NB4 (cell line): Measurements from ENCODE around the gene FBXL17.

Source experiments
- DNase-seq: peaks from one replicate; pipeline ENCODE4 v3.0.0; 2010; ENCODE audit warnings: low read depth
- H3K4me3 ChIP-seq: one replicate; pipeline ENCODE4 v1.5.1; 2011; ENCODE audit warnings: mild to moderate bottlenecking, low read depth, low read length, moderate library complexity
- MYC ChIP-seq: IDR thresholded peaks from 2 replicates; pipeline ENCODE4 v1.6.1; 2011; ENCODE audit warnings: low read depth, low read length
- POLR2A ChIP-seq: IDR thresholded peaks from 2 replicates; pipeline ENCODE4 v1.6.1; 2011; ENCODE audit warnings: mild to moderate bottlenecking; ENCODE audit not compliant: insufficient read length; ENCODE audit errors: extremely low read depth
- TF ChIP-seq, protein P1 (sequence below): IDR thresholded peaks from 2 replicates; pipeline ENCODE4 v1.6.1; 2011; ENCODE audit warnings: low read depth, low read length
- TF ChIP-seq, protein P2 (sequence below): IDR thresholded peaks from one replicate; pipeline ENCODE4 v1.5.1; 2012; ENCODE audit warnings: low read depth, low read length

FBXL17 gene

DNA sequence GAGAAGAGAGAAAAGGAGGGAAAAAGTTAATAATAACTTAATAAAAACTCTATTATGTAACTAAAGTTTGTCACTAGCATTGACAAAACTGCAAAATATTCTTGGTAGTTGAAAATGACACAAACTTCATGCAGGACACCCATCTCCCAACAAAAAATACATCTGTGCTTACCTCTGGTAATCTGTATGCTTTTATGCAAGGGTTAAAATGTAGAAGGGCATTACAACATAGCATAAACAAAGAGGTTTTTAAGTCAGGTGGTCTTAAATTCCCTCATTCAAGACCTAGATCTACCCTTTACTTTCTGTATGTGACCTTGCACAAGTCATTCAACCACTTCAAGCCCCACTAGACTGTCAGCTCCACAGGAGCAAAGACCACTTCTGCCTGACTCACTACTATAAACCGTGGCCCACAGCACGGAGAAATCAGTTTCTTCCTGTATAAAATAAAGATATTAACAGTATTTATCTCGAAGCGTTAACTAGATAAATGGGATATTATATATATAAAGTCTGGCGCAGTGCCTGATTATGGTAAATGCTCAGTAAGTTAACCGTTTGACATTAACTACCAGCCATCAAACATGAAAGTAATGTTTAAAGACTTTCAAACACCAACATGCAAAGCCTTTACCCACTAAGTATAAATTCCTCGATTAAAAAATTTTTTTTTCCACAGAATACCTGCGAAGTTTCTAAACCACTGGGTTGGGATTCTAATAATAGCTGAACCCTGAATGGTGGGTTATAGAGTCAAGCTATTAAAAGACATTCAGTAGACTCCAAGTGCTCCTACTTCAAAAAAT, 2.0 kb downstream of the FBXL17 start:
- no peak for TF ChIP-seq MYC
- TF ChIP-seq, protein P1, sequence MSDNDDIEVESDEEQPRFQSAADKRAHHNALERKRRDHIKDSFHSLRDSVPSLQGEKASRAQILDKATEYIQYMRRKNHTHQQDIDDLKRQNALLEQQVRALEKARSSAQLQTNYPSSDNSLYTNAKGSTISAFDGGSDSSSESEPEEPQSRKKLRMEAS: no peak
- TF ChIP-seq, protein P2, sequence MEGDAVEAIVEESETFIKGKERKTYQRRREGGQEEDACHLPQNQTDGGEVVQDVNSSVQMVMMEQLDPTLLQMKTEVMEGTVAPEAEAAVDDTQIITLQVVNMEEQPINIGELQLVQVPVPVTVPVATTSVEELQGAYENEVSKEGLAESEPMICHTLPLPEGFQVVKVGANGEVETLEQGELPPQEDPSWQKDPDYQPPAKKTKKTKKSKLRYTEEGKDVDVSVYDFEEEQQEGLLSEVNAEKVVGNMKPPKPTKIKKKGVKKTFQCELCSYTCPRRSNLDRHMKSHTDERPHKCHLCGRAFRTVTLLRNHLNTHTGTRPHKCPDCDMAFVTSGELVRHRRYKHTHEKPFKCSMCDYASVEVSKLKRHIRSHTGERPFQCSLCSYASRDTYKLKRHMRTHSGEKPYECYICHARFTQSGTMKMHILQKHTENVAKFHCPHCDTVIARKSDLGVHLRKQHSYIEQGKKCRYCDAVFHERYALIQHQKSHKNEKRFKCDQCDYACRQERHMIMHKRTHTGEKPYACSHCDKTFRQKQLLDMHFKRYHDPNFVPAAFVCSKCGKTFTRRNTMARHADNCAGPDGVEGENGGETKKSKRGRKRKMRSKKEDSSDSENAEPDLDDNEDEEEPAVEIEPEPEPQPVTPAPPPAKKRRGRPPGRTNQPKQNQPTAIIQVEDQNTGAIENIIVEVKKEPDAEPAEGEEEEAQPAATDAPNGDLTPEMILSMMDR: no peak
- DNase-seq: peak; percentile 57
- peak overlapping the region; percentile 71 for H3K4me3 ChIP-seq

DNA sequence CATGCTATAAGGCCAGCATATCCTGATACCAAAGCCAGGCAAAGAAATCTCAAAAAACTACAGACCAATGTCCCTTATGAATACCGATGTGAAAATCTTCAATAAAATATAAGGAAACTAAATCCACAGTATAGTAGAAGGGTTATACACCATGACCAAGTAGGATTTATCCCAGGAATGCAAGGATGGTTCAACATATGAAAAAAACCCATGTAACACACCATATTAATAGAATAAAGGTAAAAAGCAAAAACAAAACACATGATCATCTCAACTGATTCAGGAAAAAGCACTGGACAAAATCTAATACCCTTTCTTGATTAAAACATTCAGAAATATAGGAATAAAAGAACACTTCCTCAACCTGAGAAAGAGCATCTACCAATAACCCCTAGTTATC, 6.1 kb downstream of the FBXL17 start:
- H3K4me3 ChIP-seq: no peak overlapping the region
- no peak for DNase-seq
- TF ChIP-seq POLR2A (no peak), MYC (no peak)
- TF ChIP-seq, protein P2: no peak
- TF ChIP-seq, protein P1: no peak

DNA sequence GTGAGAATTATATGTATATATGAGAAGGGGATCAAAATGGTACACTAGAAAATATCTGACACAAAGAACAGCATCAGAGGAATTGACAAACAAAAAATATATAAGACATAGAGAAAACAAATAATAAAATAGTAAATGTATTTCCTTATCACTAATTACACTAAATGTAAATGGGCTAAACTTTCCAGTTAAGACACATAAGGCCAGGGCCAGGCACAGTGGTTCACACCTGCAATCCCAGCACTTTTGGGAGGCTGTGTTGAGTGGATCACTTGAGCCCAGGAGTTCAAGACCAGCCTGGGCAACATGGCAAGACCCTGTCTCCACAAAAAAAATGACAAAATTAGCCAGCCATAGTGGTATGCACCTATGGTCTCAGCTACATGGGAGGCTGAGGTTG, 8.5 kb downstream of the FBXL17 start:
- no peak for DNase-seq
- H3K4me3 ChIP-seq: no peak overlapping the region
- TF ChIP-seq, protein P1: no peak
- TF ChIP-seq MYC (no peak), POLR2A (no peak)
- TF ChIP-seq, protein P2: no peak

DNA sequence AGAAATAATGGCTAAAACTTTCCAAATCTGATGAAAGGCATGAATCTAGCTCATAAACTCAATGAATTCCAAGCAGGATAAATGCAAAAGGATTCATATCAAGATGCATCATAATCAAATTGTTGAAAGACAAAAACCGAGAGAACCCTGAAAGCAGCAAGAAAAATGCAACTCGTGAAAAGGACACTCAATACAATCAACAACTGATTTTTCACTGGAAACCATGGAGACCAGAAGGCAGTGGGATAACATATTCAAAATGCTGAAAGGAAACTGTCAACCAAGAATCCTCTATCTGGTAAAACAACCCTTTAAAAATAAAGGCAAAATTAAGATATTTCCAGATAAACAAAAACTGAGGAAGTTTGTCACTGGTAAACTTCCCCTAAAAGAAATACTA, 9.5 kb downstream of the FBXL17 start:
- DNase-seq: no peak
- TF ChIP-seq, protein P2: no peak
- TF ChIP-seq, protein P1: no peak
- TF ChIP-seq MYC (no peak), POLR2A (no peak)
- no peak overlapping the region for H3K4me3 ChIP-seq

DNA sequence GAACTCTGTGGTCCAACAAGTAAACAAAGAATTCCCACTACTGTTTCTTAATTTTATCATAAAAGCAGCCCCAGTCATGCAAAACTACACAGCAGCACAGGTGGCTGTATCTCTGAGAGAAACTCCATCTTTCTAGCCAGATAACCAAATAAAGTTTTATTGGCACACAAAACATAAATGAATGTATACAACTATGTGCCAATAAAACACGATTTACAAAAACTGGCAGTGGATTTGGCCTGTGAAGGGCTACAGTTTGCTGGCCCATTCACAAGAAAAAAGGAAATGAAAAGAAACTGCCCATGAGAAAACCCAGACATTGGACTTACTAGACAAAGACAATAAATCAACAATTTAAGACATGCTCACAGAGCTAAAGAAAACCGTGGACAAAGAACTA, 10.6 kb downstream of the FBXL17 start:
- H3K4me3 ChIP-seq: no peak overlapping the region
- no peak for DNase-seq
- TF ChIP-seq, protein P2: no peak
- TF ChIP-seq MYC (no peak), POLR2A (no peak)
- TF ChIP-seq, protein P1: no peak
